GM19455 (cell line): ENCODE data around the gene ZNF138.
A peak's percentile ranks its signal among the peaks of the same experiment; 100 is the strongest.
"Not testable (repeated sequence)": the region's sequence is repeated elsewhere in the genome, so short reads cannot be mapped to it uniquely, and the experiment has no call there.

Source experiments
- ATAC-seq: cut with Tn5 transposase; IDR thresholded peaks from one replicate; pipeline ENCODE4 v1.9.1; 2021; ENCODE audit not compliant: unreplicated experiment

ZNF138 gene

DNA sequence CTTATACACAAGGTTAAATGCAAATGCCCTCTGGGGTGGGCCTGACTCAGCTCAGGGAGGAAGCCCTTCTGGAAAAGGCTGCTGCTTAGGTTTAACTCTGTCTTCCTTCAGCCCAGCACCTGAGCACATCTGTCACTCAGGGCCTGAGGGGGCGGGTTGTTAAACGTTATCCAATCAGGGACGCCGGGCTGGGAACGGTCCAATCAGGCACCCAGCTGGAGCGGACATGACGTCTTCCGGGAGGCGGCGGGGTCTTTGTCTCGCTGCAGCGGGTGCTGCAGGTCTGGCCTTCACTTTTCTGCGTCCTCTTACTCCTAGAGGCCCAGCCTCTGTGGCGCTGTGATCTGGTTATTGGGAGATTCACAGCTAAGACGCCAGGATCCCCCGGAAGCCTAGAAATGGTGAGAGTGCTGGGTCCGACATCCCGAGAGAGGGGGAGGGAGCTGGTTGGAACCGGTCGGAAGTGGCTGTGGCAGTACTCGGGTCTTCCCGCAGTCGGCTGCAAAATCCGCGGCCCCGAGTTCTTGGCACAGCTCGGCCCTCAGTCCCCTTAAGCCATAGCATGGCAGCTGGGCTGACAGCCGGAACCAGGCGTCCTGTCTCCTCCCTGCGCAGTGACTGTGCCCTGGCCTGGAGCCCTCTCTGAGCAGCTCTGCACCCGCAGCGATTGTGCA, at the start of gene ZNF138:
TSS of gene ZNF138 (plus strand) at position 258 of the 674 bp plus-strand sequence. CDS start at position 399, 141 bp downstream.
- ATAC-seq: peak; percentile 100

- no peak for ATAC-seq
These were observed 49.5 kb upstream of the ZNF138 start for GRCh38 chr7:64744680-64745079.

DNA sequence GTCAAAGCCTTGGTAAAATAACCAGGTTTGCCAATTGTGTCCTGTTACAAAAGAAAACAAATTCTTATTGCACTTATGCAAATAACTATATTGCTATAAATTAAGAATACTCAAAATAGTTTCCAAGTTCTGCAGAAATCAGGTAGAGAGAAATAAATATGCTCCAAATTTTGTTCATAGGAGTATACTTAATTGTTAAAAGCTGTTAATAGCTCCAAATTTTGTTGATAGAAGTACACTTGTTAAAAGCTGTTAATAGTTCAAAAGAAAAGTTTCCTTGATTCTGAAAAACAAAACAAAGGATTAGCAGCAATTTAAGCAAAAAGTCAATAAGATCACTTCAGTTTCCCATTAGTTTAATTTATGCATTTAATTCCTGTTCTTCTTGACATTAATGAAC, 46.4 kb upstream of the ZNF138 start:
- ATAC-seq: no peak

DNA sequence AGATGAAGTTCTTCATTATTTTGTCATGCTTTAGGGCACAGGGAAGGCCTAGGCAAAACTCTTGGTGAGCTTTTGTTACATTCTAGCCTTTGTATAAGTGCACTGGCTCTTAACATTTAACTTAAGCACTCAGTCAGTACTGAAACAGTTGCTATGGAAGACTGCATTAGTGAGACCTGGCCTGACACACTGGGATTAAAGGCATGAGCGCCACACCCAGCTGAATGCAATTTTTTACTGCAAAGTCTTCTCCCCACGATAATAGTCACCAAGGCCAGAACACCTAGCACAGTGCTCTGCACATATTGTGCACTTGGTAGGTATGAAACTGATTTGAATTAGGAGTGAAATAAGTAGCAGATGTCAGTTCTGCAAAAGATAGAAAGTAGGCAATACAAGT, 41.2 kb upstream of the ZNF138 start:
- ATAC-seq: no peak

GRCh38 chr7:64755865-64756264, 38.4 kb upstream of the ZNF138 start:
- no peak for ATAC-seq

GRCh38 chr7:64758151-64758550, 36.1 kb upstream of the ZNF138 start:
- ATAC-seq: no peak

DNA sequence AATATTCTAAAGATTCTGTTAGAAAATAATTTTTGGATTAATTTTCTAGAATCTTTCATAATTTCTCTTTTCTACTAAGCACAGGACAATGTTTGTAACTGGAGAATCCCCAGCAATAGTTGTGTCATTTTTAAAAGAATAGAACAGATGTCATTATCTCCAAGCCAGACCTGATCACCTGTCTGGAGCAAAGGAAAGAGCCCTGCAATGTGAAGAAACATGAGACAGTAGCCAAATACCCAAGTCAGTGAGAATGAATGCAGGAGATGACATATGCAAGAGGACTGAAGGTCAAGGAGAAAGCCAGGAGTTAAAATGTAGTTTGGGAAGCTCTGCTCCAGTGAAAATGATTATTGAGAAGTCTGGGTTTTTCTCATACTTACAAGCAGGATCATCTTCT, 25.4 kb upstream of the ZNF138 start:
- ATAC-seq: no peak

DNA sequence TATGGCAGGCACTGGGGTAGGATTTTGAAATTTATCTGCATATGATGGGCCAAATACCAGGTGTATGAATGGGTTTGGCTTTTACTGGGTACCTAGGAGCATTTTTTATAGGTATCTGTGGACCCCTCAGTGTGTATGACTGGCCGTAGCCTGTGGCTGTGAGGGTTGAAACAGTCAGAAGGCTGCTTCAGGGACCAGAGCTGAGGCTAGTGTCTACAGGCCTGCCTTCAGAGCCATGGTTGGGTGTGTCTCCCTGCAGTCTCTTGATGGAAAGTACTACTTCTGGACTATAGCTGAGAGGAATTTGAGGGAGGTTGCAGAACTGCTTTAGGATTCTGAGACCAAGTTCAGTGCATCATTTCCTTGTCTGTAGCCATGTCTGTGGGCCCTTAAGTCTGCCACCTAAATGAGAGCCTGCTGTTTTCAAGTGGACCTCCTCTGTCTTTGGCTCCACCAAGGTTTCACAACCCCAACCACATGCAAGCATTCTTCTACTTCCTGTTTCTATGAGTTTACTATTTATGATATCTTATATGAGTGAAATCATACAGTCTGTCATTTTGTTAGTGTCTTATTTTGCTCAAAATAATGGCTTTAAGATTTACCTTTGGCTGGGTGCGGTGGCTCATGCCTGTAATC, 19.9 kb upstream of the ZNF138 start:
- no peak for ATAC-seq

GRCh38 chr7:64775289-64775688, 18.9 kb upstream of the ZNF138 start:
- ATAC-seq: no peak

GRCh38 chr7:64784842-64785241, 9.4 kb upstream of the ZNF138 start:
- ATAC-seq: not testable (repeated sequence)

DNA sequence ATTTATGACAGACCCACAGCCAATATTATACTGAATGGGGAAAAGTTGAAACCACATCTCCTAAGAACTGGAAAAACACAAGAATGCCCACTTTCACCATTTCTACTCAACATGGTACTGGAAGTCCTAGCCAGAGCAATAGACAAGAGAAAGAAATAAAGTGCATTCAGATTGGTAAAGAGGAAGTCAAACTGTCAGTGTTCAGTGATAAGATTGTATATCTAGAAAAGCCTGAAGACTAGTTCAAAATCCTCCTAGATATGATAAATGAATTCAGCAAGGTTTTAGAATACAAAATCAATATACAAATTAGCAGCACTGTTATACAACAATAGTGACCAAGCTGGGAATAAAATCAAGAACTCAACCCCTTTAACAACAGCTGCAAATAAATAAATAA, 6.9 kb upstream of the ZNF138 start:
- no peak for ATAC-seq

GRCh38 chr7:64789241-64789640, 5.0 kb upstream of the ZNF138 start:
- ATAC-seq: not testable (repeated sequence)

DNA sequence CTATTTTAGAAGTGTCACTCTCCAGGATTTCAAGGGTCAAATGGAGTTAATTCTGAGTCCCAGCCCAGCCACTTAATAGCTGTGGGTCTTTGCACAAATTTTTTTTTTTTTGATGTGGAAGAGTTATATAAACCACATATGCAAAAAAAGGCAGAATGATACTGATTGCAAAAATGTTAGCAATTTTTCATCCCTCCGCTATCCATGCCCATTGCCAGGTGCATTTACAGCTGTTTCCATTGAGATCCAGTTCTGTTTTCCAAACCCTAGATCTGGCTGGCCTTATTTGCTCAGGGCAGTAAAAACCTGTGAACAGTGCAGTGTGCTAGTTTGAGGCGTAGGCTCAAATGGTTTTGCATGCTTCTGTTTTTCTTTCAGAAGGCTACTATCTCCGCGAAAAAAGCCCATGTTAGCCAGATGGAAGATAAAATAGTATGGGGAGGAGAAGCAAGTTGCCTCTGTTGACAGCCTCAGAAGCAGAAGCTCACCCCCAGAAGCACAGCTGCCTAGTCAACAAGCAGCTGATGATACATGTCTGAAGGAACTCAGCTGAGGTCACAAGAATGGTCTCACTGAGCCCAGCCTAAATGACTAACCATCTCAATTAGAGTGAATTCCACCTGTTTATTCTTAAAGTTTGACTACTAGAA, 997 bp upstream of the ZNF138 start:
- ATAC-seq: no peak

GRCh38 chr7:64795176-64795575, 948 bp downstream of the ZNF138 start:
- no peak for ATAC-seq

GRCh38 chr7:64799169-64799568, 4.9 kb downstream of the ZNF138 start:
- ATAC-seq: not testable (repeated sequence)

- no peak for ATAC-seq
These were observed 8.5 kb downstream of the ZNF138 start for GRCh38 chr7:64802699-64803098.

DNA sequence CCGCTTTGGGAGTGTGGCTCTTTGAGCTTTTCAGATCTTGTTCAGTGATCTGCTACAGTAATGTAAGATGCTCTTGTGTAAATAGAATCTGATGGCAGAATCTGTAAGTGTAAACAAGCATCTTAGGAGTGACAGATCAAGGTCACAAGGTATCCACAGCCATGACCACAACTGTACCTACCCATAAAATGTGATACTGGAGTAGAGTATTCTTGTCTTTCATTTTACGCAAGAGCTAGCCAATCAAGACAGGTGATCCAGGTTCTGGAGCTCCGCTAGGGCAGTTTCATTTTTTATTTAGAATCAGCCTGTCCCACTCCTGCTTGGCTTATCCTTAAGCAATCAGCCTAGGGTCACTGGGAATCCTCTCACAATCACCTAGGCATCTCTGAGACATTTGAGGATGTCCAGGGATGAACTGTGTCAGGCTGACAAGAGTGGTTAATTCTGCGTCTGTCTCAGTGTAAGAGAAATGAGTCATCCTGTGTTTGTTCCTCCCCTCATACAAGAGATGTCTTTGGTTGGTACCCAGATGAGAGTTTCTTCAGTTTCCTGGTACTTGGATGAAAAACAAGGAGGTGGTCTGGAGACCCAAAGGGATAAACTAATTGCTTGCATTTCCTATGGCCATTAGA, 13.6 kb downstream of the ZNF138 start:
- ATAC-seq: no peak

- no peak for ATAC-seq
These were observed 17.5 kb downstream of the ZNF138 start for GRCh38 chr7:64811767-64812166.

- ATAC-seq: no peak
These were observed 36.7 kb downstream of the ZNF138 start for GRCh38 chr7:64830926-64831325.

- ATAC-seq: no peak
These were observed 37.9 kb downstream of the ZNF138 start for GRCh38 chr7:64832136-64832535.

GRCh38 chr7:64834989-64835388, 40.8 kb downstream of the ZNF138 start:
- no peak for ATAC-seq

DNA sequence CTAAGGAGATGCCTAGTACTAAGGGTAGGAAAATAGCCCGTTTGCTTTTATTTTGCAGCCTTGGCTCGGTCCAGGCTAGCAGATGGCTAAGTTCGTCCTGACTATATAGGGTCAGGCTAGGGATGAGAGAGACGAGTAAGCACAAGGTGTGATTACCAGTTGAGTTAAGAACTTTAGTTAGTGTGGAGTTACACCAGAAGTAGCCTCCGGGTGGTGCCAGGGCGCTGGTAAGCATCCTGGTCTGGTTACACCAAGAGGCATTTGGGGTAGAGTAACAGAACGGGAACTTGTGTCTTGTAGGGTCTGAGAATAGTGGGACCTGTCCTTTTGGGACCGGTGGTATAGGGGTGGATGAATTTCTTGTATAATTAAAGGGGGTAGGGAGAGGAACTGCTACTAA, 41.6 kb downstream of the ZNF138 start:
- ATAC-seq: not testable (repeated sequence)
